ENCODE measurements around the gene ATXN7L1.
"Not testable (repeated sequence)": the region's sequence is repeated elsewhere in the genome, so short reads cannot be mapped to it uniquely, and the experiment has no call there.

The ATXN7L1 gene

GRCh38 chr7:105799006-105799405 lies 77.4 kb downstream of the ATXN7L1 start:
- DNase-seq = no peak

GRCh38 chr7:105797652-105798051 lies 78.7 kb downstream of the ATXN7L1 start:
- no peak for DNase-seq

- no peak for DNase-seq
Observed at GRCh38 chr7:105796365-105796764, 80.0 kb downstream of the ATXN7L1 start.

- no peak for DNase-seq
Observed at GRCh38 chr7:105794741-105795729, 81.4 kb downstream of the ATXN7L1 start.

GRCh38 chr7:105792488-105793370 lies 83.7 kb downstream of the ATXN7L1 start:
- no peak for DNase-seq

GRCh38 chr7:105791926-105792325 lies 84.5 kb downstream of the ATXN7L1 start:
- DNase-seq = no peak

- DNase-seq = no peak
Observed at GRCh38 chr7:105790996-105791395, 85.4 kb downstream of the ATXN7L1 start.

- DNase-seq = not testable (repeated sequence)
Observed at GRCh38 chr7:105790452-105790851, 85.9 kb downstream of the ATXN7L1 start.

- no peak for DNase-seq
Observed at GRCh38 chr7:105788816-105789349, 87.5 kb downstream of the ATXN7L1 start.

GRCh38 chr7:105788356-105788755 lies 88.0 kb downstream of the ATXN7L1 start:
- no peak for DNase-seq

- no peak for DNase-seq
Observed at GRCh38 chr7:105787793-105788192, 88.6 kb downstream of the ATXN7L1 start.

- DNase-seq = no peak
Observed at GRCh38 chr7:105786520-105787470, 89.6 kb downstream of the ATXN7L1 start.

GRCh38 chr7:105782391-105783042 lies 93.9 kb downstream of the ATXN7L1 start:
- DNase-seq = no peak

GRCh38 chr7:105779856-105780780 lies 96.3 kb downstream of the ATXN7L1 start:
- DNase-seq = no peak

- DNase-seq = no peak
Observed at GRCh38 chr7:105778956-105779355, 97.4 kb downstream of the ATXN7L1 start.

GRCh38 chr7:105776986-105777910 lies 99.2 kb downstream of the ATXN7L1 start:
- DNase-seq = no peak

- DNase-seq = no peak
Observed at GRCh38 chr7:105776068-105776790, 100.2 kb downstream of the ATXN7L1 start.

GRCh38 chr7:105775580-105775979 lies 100.8 kb downstream of the ATXN7L1 start:
- DNase-seq = no peak
